ENCODE results near the gene SLC48A1. TPM values are rescaled to one million over a fixed set of nuclear protein-coding genes. Genes with fewer than 3 reads are reported as not detected.

The SLC48A1 gene
- total RNA-seq, 1 experiment from 2014 or later: 37.5 TPM

GRCh38 chr12:47800582-47800981, 27.5 kb downstream of the SLC48A1 start:
- Mint-ChIP-seq H3K36me3 (ENCODE audit: insufficient read depth, unreplicated experiment) (peaks cover 22% of the 10 kb centered on the region), H3K9me3 (ENCODE audit: unreplicated experiment) (no peaks in the 10 kb centered on the region), H3K4me3 (ENCODE audit: unreplicated experiment) (no peak overlapping the region), H3K4me1 (ENCODE audit: low read depth, unreplicated experiment) (no peaks in the 10 kb centered on the region), H3K27me3 (ENCODE audit: insufficient read depth, unreplicated experiment) (no peaks in the 10 kb centered on the region), H3K27ac (ENCODE audit: unreplicated experiment) (no peak overlapping the region)
- DNase-seq: no peak
- no peak for TF ChIP-seq CTCF (IDR thresholded peaks at IDR 0.05; ENCODE audit: insufficient read depth in 1 of 2, low read depth in 1 of 2, low read length in 1 of 2, severe bottlenecking in 1 of 2, unreplicated experiment in 1 of 2)
- intact Hi-C loops (cut with micrococcal nuclease; ENCODE audit: unreplicated experiment): no loop called here
- no peaks in the 10 kb centered on the region for H3K9me3 ChIP-seq
- BruUV-seq (replicated peaks): no TSS peak
- no peaks in the 10 kb centered on the region for H3K4me1 ChIP-seq
- H3K36me3 ChIP-seq (ENCODE audit: control insufficient read depth, insufficient read depth, low read length): peaks cover 3% of the 10 kb centered on the region; the same call in 1 of the 2 replicates
- CTCF ChIA-PET: no interaction called here
- POLR2A ChIA-PET: no interaction called here
- no peaks in the 10 kb centered on the region for H3K27me3 ChIP-seq (replicated peaks; ENCODE audit: control insufficient read depth, insufficient read depth, low read length)
- H3K4me3 ChIP-seq (ENCODE audit: low read depth, low read length): no peak overlapping the region

- H3K4me3 ChIP-seq (ENCODE audit: low read depth, low read length): no peak overlapping the region
- DNase-seq: no peak
- H3K4me1 Mint-ChIP-seq (ENCODE audit: low read depth, unreplicated experiment): no peaks in the 10 kb centered on the region
- H3K36me3 ChIP-seq (ENCODE audit: control insufficient read depth, insufficient read depth, low read length): peaks cover 3% of the 10 kb centered on the region; the same call in 1 of the 2 replicates
- no peak overlapping the region for H3K4me3 Mint-ChIP-seq (ENCODE audit: unreplicated experiment)
- CTCF ChIA-PET: interaction anchor here (1.4 to 3.9 kb wide), 3 partner anchors 34 to 103 kb away, joined by 4 to 26 read pairs (median 7); partner anchors contain the start of gene VDR
- no peaks in the 10 kb centered on the region for H3K4me1 ChIP-seq
- H3K27me3 ChIP-seq (replicated peaks; ENCODE audit: control insufficient read depth, insufficient read depth, low read length): no peaks in the 10 kb centered on the region
- no peaks in the 10 kb centered on the region for H3K9me3 Mint-ChIP-seq (ENCODE audit: unreplicated experiment)
- H3K27ac Mint-ChIP-seq (ENCODE audit: unreplicated experiment): peak overlapping the region; percentile 23
- no peaks in the 10 kb centered on the region for H3K27me3 Mint-ChIP-seq (ENCODE audit: insufficient read depth, unreplicated experiment)
- H3K9me3 ChIP-seq: no peaks in the 10 kb centered on the region
- no TSS peak for BruUV-seq (replicated peaks)
- POLR2A ChIA-PET: no interaction called here
- intact Hi-C loops (cut with micrococcal nuclease; ENCODE audit: unreplicated experiment): loop anchor here (1.0 kb wide), 1 partner anchor 37 kb away; no protein-coding TSS in a partner anchor
- peak in 1 of 2 experiments; percentile 5 for TF ChIP-seq CTCF (IDR thresholded peaks at IDR 0.05; ENCODE audit: insufficient read depth in 1 of 2, low read depth in 1 of 2, low read length in 1 of 2, severe bottlenecking in 1 of 2, unreplicated experiment in 1 of 2)
- H3K36me3 Mint-ChIP-seq (ENCODE audit: insufficient read depth, unreplicated experiment): peaks cover 22% of the 10 kb centered on the region
These were observed 28.3 kb downstream of the SLC48A1 start for GRCh38 chr12:47801170-47801903.

- intact Hi-C loops (cut with micrococcal nuclease; ENCODE audit: unreplicated experiment): loop anchor here (1.0 kb wide), 1 partner anchor 36 kb away; no protein-coding TSS in a partner anchor
- no peaks in the 10 kb centered on the region for H3K9me3 ChIP-seq
- TF ChIP-seq CTCF (IDR thresholded peaks at IDR 0.05; ENCODE audit: insufficient read depth in 1 of 2, low read depth in 1 of 2, low read length in 1 of 2, severe bottlenecking in 1 of 2, unreplicated experiment in 1 of 2): no peak
- H3K27me3 Mint-ChIP-seq (ENCODE audit: insufficient read depth, unreplicated experiment): no peaks in the 10 kb centered on the region
- H3K36me3 ChIP-seq (ENCODE audit: control insufficient read depth, insufficient read depth, low read length): peaks cover 3% of the 10 kb centered on the region; the same call in 1 of the 2 replicates
- no peaks in the 10 kb centered on the region for H3K9me3 Mint-ChIP-seq (ENCODE audit: unreplicated experiment)
- H3K27me3 ChIP-seq (replicated peaks; ENCODE audit: control insufficient read depth, insufficient read depth, low read length): no peaks in the 10 kb centered on the region
- H3K4me1 ChIP-seq: no peaks in the 10 kb centered on the region
- peaks cover 22% of the 10 kb centered on the region for H3K36me3 Mint-ChIP-seq (ENCODE audit: insufficient read depth, unreplicated experiment)
- H3K27ac Mint-ChIP-seq (ENCODE audit: unreplicated experiment): peak overlapping the region; percentile 23
- no peak overlapping the region for H3K4me3 ChIP-seq (ENCODE audit: low read depth, low read length)
- POLR2A ChIA-PET: no interaction called here
- no peak overlapping the region for H3K4me3 Mint-ChIP-seq (ENCODE audit: unreplicated experiment)
- CTCF ChIA-PET: interaction anchor here (0.6 to 3.9 kb wide), 7 partner anchors 9 to 103 kb away, joined by 3 to 26 read pairs (median 4); partner anchors contain the start of gene VDR
- no peaks in the 10 kb centered on the region for H3K4me1 Mint-ChIP-seq (ENCODE audit: low read depth, unreplicated experiment)
- no peak for DNase-seq
- no TSS peak for BruUV-seq (replicated peaks)
These were observed 28.8 kb downstream of the SLC48A1 start for GRCh38 chr12:47801904-47802246.

Data from Caco-2 (cell line).